ENCODE data around the gene OR8D4. TPM values are rescaled to one million over a fixed set of nuclear protein-coding genes. Genes with fewer than 3 reads are reported as not detected.

The OR8D4 gene
- total and polyA plus RNA-seq, 10 of the 15 experiments (the other 5 are each of a cell fraction or from before 2014, with no cell fraction given), result not detected

DNA sequence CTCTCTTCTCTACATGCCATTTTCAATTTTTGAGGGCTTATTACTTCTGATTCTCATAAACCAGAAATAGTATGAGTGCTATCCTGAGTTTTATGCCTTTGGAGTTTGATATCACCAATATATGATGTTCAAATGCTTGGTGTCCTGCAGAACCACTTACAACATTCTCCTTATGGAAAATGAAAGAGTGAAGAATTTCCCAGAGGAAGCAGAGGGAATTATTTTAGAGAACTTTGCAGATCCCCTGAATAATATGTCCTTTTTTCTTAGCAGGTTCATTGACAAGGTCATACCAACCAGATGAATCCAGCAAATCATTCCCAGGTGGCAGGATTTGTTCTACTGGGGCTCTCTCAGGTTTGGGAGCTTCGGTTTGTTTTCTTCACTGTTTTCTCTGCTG is 37.4 kb downstream of the OR8D4 start, which contains the start of gene OR4D5 (continued):
- TF ChIP-seq NBN (IDR thresholded peaks at IDR 0.05), result no peak
- TF ChIP-seq, protein P1, sequence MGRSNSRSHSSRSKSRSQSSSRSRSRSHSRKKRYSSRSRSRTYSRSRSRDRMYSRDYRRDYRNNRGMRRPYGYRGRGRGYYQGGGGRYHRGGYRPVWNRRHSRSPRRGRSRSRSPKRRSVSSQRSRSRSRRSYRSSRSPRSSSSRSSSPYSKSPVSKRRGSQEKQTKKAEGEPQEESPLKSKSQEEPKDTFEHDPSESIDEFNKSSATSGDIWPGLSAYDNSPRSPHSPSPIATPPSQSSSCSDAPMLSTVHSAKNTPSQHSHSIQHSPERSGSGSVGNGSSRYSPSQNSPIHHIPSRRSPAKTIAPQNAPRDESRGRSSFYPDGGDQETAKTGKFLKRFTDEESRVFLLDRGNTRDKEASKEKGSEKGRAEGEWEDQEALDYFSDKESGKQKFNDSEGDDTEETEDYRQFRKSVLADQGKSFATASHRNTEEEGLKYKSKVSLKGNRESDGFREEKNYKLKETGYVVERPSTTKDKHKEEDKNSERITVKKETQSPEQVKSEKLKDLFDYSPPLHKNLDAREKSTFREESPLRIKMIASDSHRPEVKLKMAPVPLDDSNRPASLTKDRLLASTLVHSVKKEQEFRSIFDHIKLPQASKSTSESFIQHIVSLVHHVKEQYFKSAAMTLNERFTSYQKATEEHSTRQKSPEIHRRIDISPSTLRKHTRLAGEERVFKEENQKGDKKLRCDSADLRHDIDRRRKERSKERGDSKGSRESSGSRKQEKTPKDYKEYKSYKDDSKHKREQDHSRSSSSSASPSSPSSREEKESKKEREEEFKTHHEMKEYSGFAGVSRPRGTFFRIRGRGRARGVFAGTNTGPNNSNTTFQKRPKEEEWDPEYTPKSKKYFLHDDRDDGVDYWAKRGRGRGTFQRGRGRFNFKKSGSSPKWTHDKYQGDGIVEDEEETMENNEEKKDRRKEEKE (IDR thresholded peaks at IDR 0.05), result no peak

DNA sequence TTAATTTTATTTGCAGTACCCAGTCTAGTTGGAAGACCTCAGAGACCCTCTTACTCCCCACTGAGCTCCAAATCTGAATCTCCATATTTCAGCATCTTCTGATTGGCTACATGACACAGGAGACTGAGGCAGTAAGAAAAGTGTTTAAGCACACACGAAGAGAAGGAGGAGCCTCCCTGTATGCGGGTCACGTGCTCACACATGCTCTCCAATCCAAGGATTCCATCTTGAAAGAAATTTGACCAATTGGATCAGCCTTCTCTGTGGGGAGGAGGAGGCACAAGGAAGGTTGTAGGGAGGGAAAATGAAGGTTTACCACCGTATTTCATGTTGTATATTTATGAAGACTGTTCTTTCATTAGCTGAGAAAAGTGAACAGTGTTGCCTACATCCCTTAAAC is 40.4 kb downstream of the OR8D4 start:
- H3K36me3 ChIP-seq (ENCODE audit: control insufficient read depth in 2 of 2, insufficient read depth in 2 of 2, low read length in 1 of 2), result no peaks in the 10 kb centered on the region
- 2% methylated on average over 4 of the region's 4 CpGs for WGBS (ENCODE audit: insufficient coverage, insufficient replicate concordance, low lambda C conversion rate, missing lambda C conversion rate)
- ATAC-seq, result no peak
- ChIA-PET POLR2A (no interaction called here), RAD21 (ENCODE audit: unreplicated experiment) (no interaction called here), SMC1A (ENCODE audit: uncharacterized antibody, unreplicated experiment) (no interaction called here), CTCF (no interaction called here)
- BruUV-seq (replicated peaks), result no TSS peak
- no peak for DNase-seq (ENCODE audit: low read depth, low spot score)
- H4K20me1 ChIP-seq (ENCODE audit: control insufficient read depth, insufficient read depth), result no peaks in the 10 kb centered on the region
- in situ Hi-C loops (cut with MboI), result no loop called here
- H3K4me1 ChIP-seq (ENCODE audit: control insufficient read depth, insufficient read depth, low read length), result no peaks in the 10 kb centered on the region
- no peak overlapping the region for H3K4me2 ChIP-seq (ENCODE audit: control insufficient read depth, insufficient read depth)
- no peak overlapping the region for H3K27ac ChIP-seq (ENCODE audit: control insufficient read depth, insufficient read depth)
- TF ChIP-seq, protein P2, sequence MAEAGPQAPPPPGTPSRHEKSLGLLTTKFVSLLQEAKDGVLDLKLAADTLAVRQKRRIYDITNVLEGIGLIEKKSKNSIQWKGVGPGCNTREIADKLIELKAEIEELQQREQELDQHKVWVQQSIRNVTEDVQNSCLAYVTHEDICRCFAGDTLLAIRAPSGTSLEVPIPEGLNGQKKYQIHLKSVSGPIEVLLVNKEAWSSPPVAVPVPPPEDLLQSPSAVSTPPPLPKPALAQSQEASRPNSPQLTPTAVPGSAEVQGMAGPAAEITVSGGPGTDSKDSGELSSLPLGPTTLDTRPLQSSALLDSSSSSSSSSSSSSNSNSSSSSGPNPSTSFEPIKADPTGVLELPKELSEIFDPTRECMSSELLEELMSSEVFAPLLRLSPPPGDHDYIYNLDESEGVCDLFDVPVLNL (IDR thresholded peaks at IDR 0.05; ENCODE audit: low read depth, low read length), result no peak
- intact Hi-C loops (cut with micrococcal nuclease; ENCODE audit: unreplicated experiment), result no loop called here
- H3K9ac ChIP-seq (ENCODE audit: control insufficient read depth, insufficient read depth, low read length), result no peak overlapping the region
- H2AFZ ChIP-seq (ENCODE audit: control insufficient read depth, low read depth, low read length), result no peak overlapping the region
- FAIRE-seq, result no peak
- H3K9me3 ChIP-seq (replicated peaks; ENCODE audit: control insufficient read depth, insufficient read depth, low read length), result no peaks in the 10 kb centered on the region
- H3K4me3 ChIP-seq, result no peak overlapping the region
- H3K79me2 ChIP-seq (ENCODE audit: control insufficient read depth, insufficient read depth, low read length), result no peaks in the 10 kb centered on the region
- H3K27me3 ChIP-seq (replicated peaks in 1 of 2; ENCODE audit: control insufficient read depth in 2 of 2, insufficient read depth in 2 of 2, low read length in 1 of 2), result no peaks in the 10 kb centered on the region; a peak in 1 of 4 replicates

Data from GM12878 (cell line).